ENCODE results near the gene ARHGAP45.
"Not testable (repeated sequence)": the region's sequence is repeated elsewhere in the genome, so short reads cannot be mapped to it uniquely, and the experiment has no call there.

Gene ARHGAP45

DNA sequence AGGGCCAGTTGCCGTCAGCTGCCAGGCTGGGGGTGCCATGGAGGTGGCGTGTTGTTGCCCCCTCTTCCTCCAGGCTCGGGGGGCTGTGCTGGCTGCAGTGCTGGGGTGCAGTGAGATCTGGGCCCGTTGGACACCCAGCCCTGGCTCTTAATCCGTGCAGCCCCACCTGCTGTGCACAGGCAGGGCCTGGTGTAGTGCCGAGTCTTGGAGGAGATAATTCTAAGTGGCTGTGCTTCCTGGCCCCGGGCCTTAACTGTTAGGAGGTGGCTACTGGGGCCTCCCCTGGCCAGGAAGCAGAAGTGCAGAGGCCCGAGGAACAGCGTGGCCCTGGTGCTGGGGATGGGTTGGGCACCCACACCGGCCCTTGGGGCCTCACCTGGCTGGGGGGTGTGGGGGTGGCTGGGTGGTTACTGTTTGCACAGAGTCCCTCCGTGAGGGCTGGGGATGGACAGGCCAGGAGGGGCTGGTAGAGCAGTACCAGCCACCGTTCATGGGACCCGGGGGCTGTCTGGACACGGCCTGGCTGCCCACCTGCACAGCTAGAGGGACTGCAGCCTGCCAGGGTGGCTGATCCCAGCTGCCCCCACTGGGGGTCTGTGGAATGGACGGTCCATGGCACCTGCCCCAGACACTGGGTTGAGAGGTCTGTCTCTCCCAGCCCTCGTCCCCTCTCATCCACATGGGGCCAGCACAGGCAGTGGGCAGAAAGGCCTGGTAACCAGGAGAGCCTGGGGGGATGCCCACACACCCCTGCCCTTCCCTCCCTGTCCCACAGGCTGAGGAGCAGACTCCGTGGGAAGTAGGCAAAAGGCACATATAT lies 40.1 kb downstream of the ARHGAP45 start:
- no peak for DNase-seq

DNA sequence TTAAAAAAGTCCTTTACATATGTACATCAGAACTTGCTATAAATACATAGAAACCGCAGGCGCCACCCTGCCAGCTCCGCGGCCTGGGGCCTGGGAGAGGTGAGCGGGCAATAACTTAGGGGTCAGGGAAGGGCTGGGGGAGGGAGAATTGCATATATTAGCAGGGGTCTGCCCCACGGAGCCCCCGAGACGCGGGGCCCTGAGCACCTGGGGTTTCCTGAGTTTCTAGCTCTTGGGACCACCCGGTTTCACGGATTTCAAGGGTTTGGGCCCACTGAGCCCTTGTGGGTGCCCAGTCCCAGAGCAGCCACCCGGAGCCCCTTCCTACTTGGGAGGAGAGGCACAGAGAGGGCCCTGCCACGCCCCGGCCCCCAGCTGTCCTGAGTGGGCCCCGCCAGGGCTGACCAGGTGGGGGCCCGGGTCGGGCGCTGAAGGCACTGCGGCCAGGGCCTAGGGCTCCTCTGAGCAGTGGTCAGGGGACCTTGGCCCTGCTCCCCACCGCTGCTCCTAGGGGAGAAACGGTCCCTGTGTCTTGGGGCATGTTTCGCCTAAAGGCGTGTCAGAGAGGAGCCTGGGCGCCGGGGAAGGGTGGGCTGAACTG lies 40.8 kb downstream of the ARHGAP45 start:
- no peak for DNase-seq

DNA sequence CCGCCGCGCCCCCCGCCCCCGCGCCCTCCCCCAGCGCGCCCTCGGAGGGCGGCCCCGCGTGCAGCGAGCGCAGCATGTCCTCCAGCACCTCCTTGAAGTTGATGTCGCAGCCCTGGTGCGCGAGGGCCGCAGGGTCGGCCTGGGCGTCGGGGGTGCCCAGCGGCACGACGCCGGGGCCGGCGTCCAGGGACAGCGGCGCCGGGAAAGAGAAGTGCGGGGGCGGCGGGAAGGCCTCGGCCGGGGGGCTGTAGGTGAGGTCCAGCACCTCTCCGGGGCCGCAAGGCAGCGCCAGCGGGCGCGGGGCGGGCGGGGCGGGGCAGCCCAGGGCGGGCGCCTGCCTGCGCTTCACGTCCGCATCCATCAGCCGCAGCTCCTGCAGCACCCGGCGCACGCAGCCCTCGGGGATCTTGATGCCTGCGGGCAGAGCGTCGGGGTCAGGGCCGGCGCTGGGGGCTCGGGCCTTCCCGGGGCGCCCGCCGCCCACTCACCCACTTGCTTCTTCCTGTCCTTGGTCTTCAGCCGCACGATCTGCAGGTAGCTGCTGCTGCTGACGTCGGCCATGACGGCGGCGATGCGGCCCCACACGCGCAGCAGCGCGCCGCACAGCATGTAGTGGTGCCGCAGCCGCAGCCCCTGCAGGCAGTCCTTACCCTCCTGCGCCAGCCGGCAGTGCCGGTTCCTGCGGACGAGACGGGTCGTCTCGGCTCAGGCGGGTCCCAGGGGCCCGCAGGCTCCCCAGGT lies 41.5 kb downstream of the ARHGAP45 start:
- no peak for DNase-seq

DNA sequence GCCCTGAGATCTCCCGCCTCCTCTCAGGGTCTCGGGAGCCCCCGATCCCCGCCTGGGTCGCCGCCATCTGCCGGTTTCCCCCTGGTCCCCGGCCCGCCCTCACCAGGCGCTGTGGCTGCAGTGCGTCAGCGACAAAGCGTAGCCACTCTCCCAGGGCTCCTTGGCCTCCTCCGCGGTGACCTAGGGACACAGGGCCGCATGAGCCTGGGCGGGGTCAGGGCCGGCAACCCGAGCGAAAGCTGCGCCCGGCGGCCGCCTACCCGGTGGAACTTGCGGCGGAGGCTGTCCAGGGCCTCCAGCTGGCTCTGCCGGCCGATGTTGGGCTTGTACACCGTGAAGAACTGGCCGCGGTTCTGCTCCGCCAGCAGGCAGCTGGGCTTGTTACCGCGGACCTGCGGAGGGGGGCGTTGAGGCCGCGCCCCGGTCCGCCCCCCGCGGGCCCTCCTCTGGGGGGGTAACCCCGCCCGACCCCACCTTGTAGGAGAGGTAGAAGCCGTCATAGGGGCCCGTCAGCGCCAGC lies 42.1 kb downstream of the ARHGAP45 start:
- DNase-seq: no peak

DNA sequence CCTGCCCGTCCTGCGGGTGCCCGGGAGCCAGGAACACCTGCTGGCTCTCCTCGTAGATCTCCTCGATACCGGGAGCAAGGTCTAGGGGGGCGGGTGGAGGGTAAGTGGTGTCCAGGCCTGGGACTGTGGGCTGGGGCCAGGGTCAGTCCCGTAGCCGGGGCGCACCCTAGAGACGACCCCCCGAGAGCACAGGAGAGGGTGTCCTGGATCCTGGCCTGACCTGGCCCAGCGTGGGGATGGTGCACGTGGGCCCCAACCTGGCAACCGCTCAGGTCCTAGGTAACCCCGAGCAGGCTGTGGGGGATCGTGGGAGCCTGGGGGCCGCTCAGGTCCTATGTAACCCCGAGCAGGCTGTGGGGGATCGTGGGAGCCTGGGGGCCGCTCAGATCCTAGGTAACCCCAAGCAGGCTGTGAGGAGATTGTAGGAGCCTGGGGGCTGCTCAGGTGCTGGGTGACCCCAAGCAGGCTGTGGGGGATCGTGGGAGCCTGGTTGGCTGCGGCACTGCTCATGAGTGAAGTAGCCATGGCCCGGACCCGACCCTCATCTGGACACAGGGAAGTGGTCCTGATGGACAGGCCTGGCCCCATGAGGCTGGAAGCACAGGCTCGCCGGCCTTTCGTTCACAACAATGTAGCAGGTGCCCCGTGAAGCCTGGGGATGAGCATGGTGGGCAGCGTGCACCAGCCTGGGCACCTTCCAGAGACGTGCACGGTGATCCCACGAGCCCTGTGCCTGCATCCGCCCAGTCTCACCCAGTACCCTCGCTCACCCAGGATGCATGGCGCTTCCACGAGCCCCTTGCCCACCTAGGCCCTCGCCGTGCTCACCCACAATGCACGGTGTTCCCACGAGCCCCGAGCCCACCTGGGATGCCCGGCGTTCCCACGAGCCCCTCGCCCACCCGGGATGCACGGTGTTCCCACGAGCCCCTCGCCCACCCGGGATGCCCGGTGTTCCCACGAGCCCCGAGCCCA lies 43.0 kb downstream of the ARHGAP45 start:
- DNase-seq: no peak

GRCh38 chr19:1110809-1111640 lies 44.1 kb downstream of the ARHGAP45 start:
- no peak for DNase-seq

DNA sequence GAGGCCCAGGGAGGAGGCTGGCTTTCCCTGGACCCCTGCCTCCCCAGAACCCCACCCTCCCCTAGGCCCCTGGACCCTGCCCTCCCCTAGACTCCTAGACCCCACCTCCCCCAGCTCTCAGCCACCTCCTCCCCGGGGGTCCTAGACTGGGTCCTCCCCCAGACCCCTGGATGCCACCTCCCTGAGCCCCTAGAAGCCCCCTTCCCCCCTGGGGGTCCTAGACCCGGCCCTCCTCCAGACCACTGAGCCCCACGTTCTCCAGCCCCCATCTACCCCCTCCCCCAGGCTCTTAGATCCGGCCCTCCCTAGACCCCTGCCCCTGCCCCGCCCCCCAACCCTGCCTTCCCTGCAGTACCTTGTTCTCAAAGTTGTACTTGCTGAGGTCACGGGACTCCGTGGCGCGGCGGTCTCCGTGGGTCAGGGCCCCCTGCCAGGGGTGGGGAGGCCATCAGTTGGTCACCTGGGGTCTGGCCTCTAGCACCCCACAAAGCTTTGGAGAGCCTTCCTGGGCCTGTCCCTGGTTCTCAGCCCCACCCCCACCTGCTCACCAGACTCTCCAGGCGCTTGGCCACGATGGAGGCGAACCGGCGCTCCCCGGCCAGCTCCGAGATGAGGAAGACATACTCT lies 44.8 kb downstream of the ARHGAP45 start:
- DNase-seq: no peak

GRCh38 chr19:1112268-1113029 lies 45.5 kb downstream of the ARHGAP45 start:
- no peak for DNase-seq

- peak; percentile 83 for DNase-seq
Observed at GRCh38 chr19:1113030-1113985, 46.3 kb downstream of the ARHGAP45 start.

DNA sequence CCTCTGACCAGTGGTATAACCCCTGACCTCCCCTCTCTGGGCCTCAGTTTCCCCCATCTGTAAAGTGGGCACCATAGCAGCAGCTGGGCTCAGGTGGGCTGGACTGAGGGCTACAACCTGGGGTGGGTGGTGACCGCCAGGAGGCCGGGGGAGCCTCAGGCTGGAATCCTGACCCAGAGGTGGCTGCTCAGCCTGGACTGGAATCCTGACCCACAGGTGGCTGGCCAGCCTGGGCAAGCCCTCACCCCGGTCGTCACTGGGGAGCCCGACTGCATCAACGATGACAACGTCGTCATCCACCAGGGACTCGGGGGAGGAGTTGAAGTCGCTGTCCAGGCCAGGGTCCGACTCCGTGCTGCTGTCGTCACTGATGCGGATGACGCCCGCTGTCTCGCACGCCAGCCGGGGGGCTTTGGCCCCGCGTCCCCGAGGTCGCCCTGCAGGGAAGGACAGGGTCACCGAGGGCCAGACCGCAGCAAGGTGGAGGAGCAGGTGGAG lies 47.1 kb downstream of the ARHGAP45 start:
- DNase-seq: no peak

DNA sequence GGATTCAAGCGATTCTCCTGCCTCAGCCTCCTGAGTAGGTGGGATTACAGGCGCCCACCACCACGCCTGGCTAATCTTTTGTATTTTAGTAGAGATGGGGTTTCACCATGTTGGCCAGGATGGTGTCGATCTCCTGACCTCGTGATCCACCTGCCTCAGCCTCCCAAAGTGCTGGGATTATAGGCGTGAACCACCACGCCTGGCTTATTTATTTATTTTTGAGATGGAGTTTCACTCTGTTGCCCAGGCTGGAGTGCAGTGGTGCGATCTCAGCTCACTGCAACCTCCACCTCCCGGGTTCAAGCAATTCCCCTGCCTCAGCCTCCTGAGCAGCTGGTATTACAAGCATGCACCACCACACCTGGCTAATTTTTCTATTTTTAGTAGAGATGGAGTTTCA lies 47.8 kb downstream of the ARHGAP45 start:
- DNase-seq: not testable (repeated sequence)

GRCh38 chr19:1115646-1116420 lies 48.9 kb downstream of the ARHGAP45 start:
- DNase-seq: no peak

DNA sequence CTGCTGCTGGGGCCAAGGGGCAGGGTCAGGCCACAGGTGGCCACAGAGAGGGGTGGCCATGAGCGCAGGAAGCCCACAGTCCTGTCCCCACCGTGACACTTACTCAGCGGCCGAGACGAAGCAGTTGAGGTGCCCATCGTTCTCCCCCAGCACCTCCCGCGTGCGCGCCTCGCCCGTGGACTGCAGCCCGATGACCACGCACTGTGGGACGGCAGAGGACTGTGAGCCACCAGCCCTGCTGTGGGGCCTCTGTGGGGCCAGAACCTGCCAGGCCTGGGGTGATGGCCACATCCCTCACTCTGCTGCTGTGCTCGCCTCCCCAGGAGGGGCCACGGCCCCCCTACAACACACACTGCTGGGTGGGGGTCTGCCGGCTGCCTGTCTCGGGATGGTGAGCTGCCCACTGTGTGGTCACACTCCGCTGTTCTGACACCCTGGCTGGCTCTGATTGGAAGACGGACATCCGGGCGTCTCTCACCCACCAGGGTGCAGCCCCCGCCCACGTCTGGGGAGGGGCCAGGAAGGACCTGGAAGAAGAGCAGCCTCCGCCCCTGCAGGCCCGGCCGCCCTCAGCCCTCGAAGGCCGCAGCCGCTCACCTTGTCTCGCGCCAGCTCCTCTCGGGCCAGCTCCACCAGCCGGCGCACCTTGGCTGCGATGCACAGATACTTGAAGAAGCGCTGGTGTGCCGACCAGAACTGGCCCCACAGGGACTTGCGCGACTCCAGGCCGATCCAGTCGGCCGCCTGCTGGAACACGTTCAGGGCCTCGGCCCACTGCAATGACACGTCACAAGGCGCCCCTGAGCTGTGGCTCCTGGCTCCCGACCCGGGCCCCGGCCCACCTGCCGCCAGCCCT lies 50.0 kb downstream of the ARHGAP45 start:
- DNase-seq: no peak

- no peak for DNase-seq
Observed at GRCh38 chr19:1117654-1118053, 50.7 kb downstream of the ARHGAP45 start.

GRCh38 chr19:1118999-1119398 lies 52.0 kb downstream of the ARHGAP45 start:
- DNase-seq: no peak

GRCh38 chr19:1119475-1120217 lies 52.7 kb downstream of the ARHGAP45 start:
- no peak for DNase-seq
